Measurements from ENCODE around the gene NECAP2.

The NECAP2 gene

GRCh38 chr1:16409536-16410152 is 30.9 kb upstream of the NECAP2 start:
- H3K36me3 ChIP-seq (ENCODE audit: insufficient read depth, low read depth, low read length): no peaks in the 10 kb centered on the region
- no peak overlapping the region for H3K27ac ChIP-seq (ENCODE audit: low read length)
- H3K9ac ChIP-seq (ENCODE audit: low read depth, low read length): no peak overlapping the region

GRCh38 chr1:16410803-16411202 is 29.7 kb upstream of the NECAP2 start:
- Histone ChIP-seq H3K27me3 (ENCODE audit: insufficient read depth, low read length) (no peaks in the 10 kb centered on the region), H3K36me3 (ENCODE audit: insufficient read depth, low read depth, low read length) (no peaks in the 10 kb centered on the region), H3K4me1 (ENCODE audit: insufficient read depth, low read length) (no peaks in the 10 kb centered on the region), H3K4me3 (ENCODE audit: low read length) (no peak overlapping the region), H3K9ac (ENCODE audit: low read depth, low read length) (no peak overlapping the region), H3K27ac (ENCODE audit: low read length) (no peak overlapping the region), H3K9me3 (ENCODE audit: insufficient read depth, low read depth, low read length) (no peaks in the 10 kb centered on the region)

More at GRCh38 chr1:16409536-16410152, 30.9 kb upstream of the NECAP2 start:
- no peaks in the 10 kb centered on the region for H3K27me3 ChIP-seq (ENCODE audit: insufficient read depth, low read length)
- no peaks in the 10 kb centered on the region for H3K4me1 ChIP-seq (ENCODE audit: insufficient read depth, low read length)
- no peak overlapping the region for H3K4me3 ChIP-seq (ENCODE audit: low read length)
- no peaks in the 10 kb centered on the region for H3K9me3 ChIP-seq (ENCODE audit: insufficient read depth, low read depth, low read length)

GRCh38 chr1:16413191-16413590 is 27.3 kb upstream of the NECAP2 start:
- Histone ChIP-seq H3K9ac (ENCODE audit: low read depth, low read length) (no peak overlapping the region), H3K36me3 (ENCODE audit: insufficient read depth, low read depth, low read length) (no peaks in the 10 kb centered on the region), H3K4me1 (ENCODE audit: insufficient read depth, low read length) (no peaks in the 10 kb centered on the region), H3K9me3 (ENCODE audit: insufficient read depth, low read depth, low read length) (no peaks in the 10 kb centered on the region), H3K27ac (ENCODE audit: low read length) (no peak overlapping the region), H3K4me3 (ENCODE audit: low read length) (no peak overlapping the region), H3K27me3 (ENCODE audit: insufficient read depth, low read length) (no peaks in the 10 kb centered on the region)

GRCh38 chr1:16418823-16419425 is 21.6 kb upstream of the NECAP2 start:
- Histone ChIP-seq H3K4me1 (ENCODE audit: insufficient read depth, low read length) (no peaks in the 10 kb centered on the region), H3K27ac (ENCODE audit: low read length) (no peak overlapping the region), H3K27me3 (ENCODE audit: insufficient read depth, low read length) (no peaks in the 10 kb centered on the region), H3K36me3 (ENCODE audit: insufficient read depth, low read depth, low read length) (no peaks in the 10 kb centered on the region), H3K9ac (ENCODE audit: low read depth, low read length) (no peak overlapping the region), H3K4me3 (ENCODE audit: low read length) (no peak overlapping the region), H3K9me3 (ENCODE audit: insufficient read depth, low read depth, low read length) (no peaks in the 10 kb centered on the region)

GRCh38 chr1:16420424-16421118 is 20.0 kb upstream of the NECAP2 start:
- Histone ChIP-seq H3K9ac (ENCODE audit: low read depth, low read length) (0 out of 2 replicates have a peak overlapping the region, but pooled peaks have one; percentile 11), H3K27me3 (ENCODE audit: insufficient read depth, low read length) (no peaks in the 10 kb centered on the region), H3K36me3 (ENCODE audit: insufficient read depth, low read depth, low read length) (no peaks in the 10 kb centered on the region), H3K4me1 (ENCODE audit: insufficient read depth, low read length) (no peaks in the 10 kb centered on the region), H3K9me3 (ENCODE audit: insufficient read depth, low read depth, low read length) (no peaks in the 10 kb centered on the region), H3K4me3 (ENCODE audit: low read length) (no peak overlapping the region), H3K27ac (ENCODE audit: low read length) (no peak overlapping the region)

GRCh38 chr1:16421201-16421600 is 19.3 kb upstream of the NECAP2 start:
- Histone ChIP-seq H3K4me3 (ENCODE audit: low read length) (no peak overlapping the region), H3K27me3 (ENCODE audit: insufficient read depth, low read length) (no peaks in the 10 kb centered on the region), H3K9me3 (ENCODE audit: insufficient read depth, low read depth, low read length) (no peaks in the 10 kb centered on the region), H3K9ac (ENCODE audit: low read depth, low read length) (no peak overlapping the region), H3K4me1 (ENCODE audit: insufficient read depth, low read length) (no peaks in the 10 kb centered on the region), H3K27ac (ENCODE audit: low read length) (no peak overlapping the region), H3K36me3 (ENCODE audit: insufficient read depth, low read depth, low read length) (no peaks in the 10 kb centered on the region)

GRCh38 chr1:16422041-16422440 is 18.5 kb upstream of the NECAP2 start:
- H3K9ac ChIP-seq (ENCODE audit: low read depth, low read length): no peak overlapping the region
- H3K27me3 ChIP-seq (ENCODE audit: insufficient read depth, low read length): no peaks in the 10 kb centered on the region
- H3K27ac ChIP-seq (ENCODE audit: low read length): no peak overlapping the region
- H3K9me3 ChIP-seq (ENCODE audit: insufficient read depth, low read depth, low read length): no peaks in the 10 kb centered on the region
- no peaks in the 10 kb centered on the region for H3K36me3 ChIP-seq (ENCODE audit: insufficient read depth, low read depth, low read length)
- no peaks in the 10 kb centered on the region for H3K4me1 ChIP-seq (ENCODE audit: insufficient read depth, low read length)
- no peak overlapping the region for H3K4me3 ChIP-seq (ENCODE audit: low read length)

- Histone ChIP-seq H3K9me3 (ENCODE audit: insufficient read depth, low read depth, low read length) (no peaks in the 10 kb centered on the region), H3K36me3 (ENCODE audit: insufficient read depth, low read depth, low read length) (no peaks in the 10 kb centered on the region), H3K9ac (ENCODE audit: low read depth, low read length) (no peak overlapping the region), H3K27me3 (ENCODE audit: insufficient read depth, low read length) (no peaks in the 10 kb centered on the region), H3K4me3 (ENCODE audit: low read length) (no peak overlapping the region), H3K27ac (ENCODE audit: low read length) (no peak overlapping the region), H3K4me1 (ENCODE audit: insufficient read depth, low read length) (no peaks in the 10 kb centered on the region)
Observed at GRCh38 chr1:16425125-16426025, 15.1 kb upstream of the NECAP2 start.

GRCh38 chr1:16430606-16431005 is 9.9 kb upstream of the NECAP2 start:
- Histone ChIP-seq H3K27me3 (ENCODE audit: insufficient read depth, low read length) (no peaks in the 10 kb centered on the region), H3K4me3 (ENCODE audit: low read length) (no peak overlapping the region), H3K9ac (ENCODE audit: low read depth, low read length) (no peak overlapping the region), H3K9me3 (ENCODE audit: insufficient read depth, low read depth, low read length) (no peaks in the 10 kb centered on the region), H3K27ac (ENCODE audit: low read length) (no peak overlapping the region), H3K4me1 (ENCODE audit: insufficient read depth, low read length) (no peaks in the 10 kb centered on the region), H3K36me3 (ENCODE audit: insufficient read depth, low read depth, low read length) (no peaks in the 10 kb centered on the region)

GRCh38 chr1:16433030-16433429 is 7.5 kb upstream of the NECAP2 start:
- H3K4me3 ChIP-seq (ENCODE audit: low read length): no peak overlapping the region
- no peaks in the 10 kb centered on the region for H3K9me3 ChIP-seq (ENCODE audit: insufficient read depth, low read depth, low read length)
- no peaks in the 10 kb centered on the region for H3K27me3 ChIP-seq (ENCODE audit: insufficient read depth, low read length)
- no peaks in the 10 kb centered on the region for H3K4me1 ChIP-seq (ENCODE audit: insufficient read depth, low read length)
- H3K27ac ChIP-seq (ENCODE audit: low read length): no peak overlapping the region
- no peak overlapping the region for H3K9ac ChIP-seq (ENCODE audit: low read depth, low read length)
- H3K36me3 ChIP-seq (ENCODE audit: insufficient read depth, low read depth, low read length): no peaks in the 10 kb centered on the region

- no peaks in the 10 kb centered on the region for H3K36me3 ChIP-seq (ENCODE audit: insufficient read depth, low read depth, low read length)
- H3K4me1 ChIP-seq (ENCODE audit: insufficient read depth, low read length): no peaks in the 10 kb centered on the region
- H3K27ac ChIP-seq (ENCODE audit: low read length): no peak overlapping the region
- no peak overlapping the region for H3K4me3 ChIP-seq (ENCODE audit: low read length)
- no peaks in the 10 kb centered on the region for H3K9me3 ChIP-seq (ENCODE audit: insufficient read depth, low read depth, low read length)
- no peaks in the 10 kb centered on the region for H3K27me3 ChIP-seq (ENCODE audit: insufficient read depth, low read length)
- no peak overlapping the region for H3K9ac ChIP-seq (ENCODE audit: low read depth, low read length)
Observed at GRCh38 chr1:16434007-16434406, 6.5 kb upstream of the NECAP2 start.

Measured in iPS-20b (cell line).